SU-DHL-6 (cell line): ENCODE data around the gene LUZP1.

Experiments
- H2AFZ ChIP-seq: fragments of 200-600 bp; sonication (generic); 2 replicates; pipeline ENCODE4 v1.6.1; 2014; ENCODE audit warnings: low read depth, mild to moderate bottlenecking, moderate library complexity, mixed read lengths, antibody characterized with exemption, low read length; ENCODE audit not compliant: severe bottlenecking
- H3F3A ChIP-seq: fragments of 200-600 bp; shearing (Covaris generic); 2 replicates; pipeline ENCODE4 v1.6.0; 2016; ENCODE audit warnings: antibody characterized with exemption, mild to moderate bottlenecking; ENCODE audit not compliant: insufficient read depth
- H3K27ac ChIP-seq: fragments of 200-600 bp; sonication (generic); 2 replicates; pipeline ENCODE4 v1.5.1; 2016; ENCODE audit warnings: low read depth, mild to moderate bottlenecking, low read length, moderate library complexity, mixed read lengths
- H3K27me3 ChIP-seq: fragments of 200-600 bp; sonication (generic), shearing (Covaris generic); 2 replicates; pipeline ENCODE4 v1.6.0; 2014; ENCODE audit warnings: mild to moderate bottlenecking, low read length
- H3K36me3 ChIP-seq: fragments of 200-600 bp; sonication (generic); 2 replicates; pipeline ENCODE4 v1.6.1; 2014; ENCODE audit warnings: mild to moderate bottlenecking, low read length, mixed read lengths
- H3K4me2 ChIP-seq: fragments of 300-600, 200-600 bp; shearing (Covaris generic), sonication (generic); 2 replicates; pipeline ENCODE4 v1.6.0; 2014; ENCODE audit warnings: low read length, low read depth, mild to moderate bottlenecking; ENCODE audit not compliant: poor library complexity, severe bottlenecking
- H3K4me3 ChIP-seq: fragments of 200-600 bp; sonication (generic); 2 replicates; pipeline ENCODE4 v1.5.1; 2014; ENCODE audit warnings: antibody characterized with exemption, low read length, mild to moderate bottlenecking, mixed read lengths; ENCODE audit not compliant: insufficient read depth, poor library complexity, severe bottlenecking
- H3K79me2 ChIP-seq: fragments of 200-600 bp; sonication (generic); 2 replicates; pipeline ENCODE4 v1.6.1; 2014; ENCODE audit warnings: mild to moderate bottlenecking, low read length, moderate library complexity; ENCODE audit not compliant: insufficient read depth
- H3K9ac ChIP-seq: fragments of 200-600 bp; sonication (generic); 2 replicates; pipeline ENCODE4 v1.7.0; 2014; ENCODE audit warnings: mild to moderate bottlenecking, low read length
- H3K9me2 ChIP-seq: fragments of 200-600 bp; sonication (generic); replicated peaks from 2 replicates; pipeline ENCODE4 v1.6.1; 2014; ENCODE audit warnings: low read length; ENCODE audit not compliant: insufficient read depth
- H3K9me3 ChIP-seq: fragments of 200-600 bp; sonication (generic); 2 replicates; pipeline ENCODE4 v1.6.1; 2014; ENCODE audit warnings: low read length, mixed read lengths; ENCODE audit not compliant: insufficient read depth
- H4K20me1 ChIP-seq: fragments of 200-600 bp; sonication (generic); 2 replicates; pipeline ENCODE4 v1.6.1; 2014; ENCODE audit warnings: low read depth, mild to moderate bottlenecking, antibody characterized with exemption, low read length, moderate library complexity, mixed read lengths
- CTCF ChIP-seq: fragments of 200-600 bp; sonication (generic); IDR thresholded peaks from one replicate; pipeline ENCODE4 v1.5.1; 2017; ENCODE audit warnings: antibody characterized with exemption, mild to moderate bottlenecking, low read length, moderate library complexity; ENCODE audit not compliant: insufficient read depth, poor library complexity, severe bottlenecking
- EZH2phosphoT487 ChIP-seq: fragments of 200-600 bp; sonication (generic), shearing (Covaris generic); conservative IDR thresholded peaks from 2 replicates; pipeline ENCODE4 v1.6.1; 2018; ENCODE audit warnings: mild to moderate bottlenecking, antibody characterized with exemption, low read length, moderate library complexity, mixed read lengths

Gene LUZP1

DNA sequence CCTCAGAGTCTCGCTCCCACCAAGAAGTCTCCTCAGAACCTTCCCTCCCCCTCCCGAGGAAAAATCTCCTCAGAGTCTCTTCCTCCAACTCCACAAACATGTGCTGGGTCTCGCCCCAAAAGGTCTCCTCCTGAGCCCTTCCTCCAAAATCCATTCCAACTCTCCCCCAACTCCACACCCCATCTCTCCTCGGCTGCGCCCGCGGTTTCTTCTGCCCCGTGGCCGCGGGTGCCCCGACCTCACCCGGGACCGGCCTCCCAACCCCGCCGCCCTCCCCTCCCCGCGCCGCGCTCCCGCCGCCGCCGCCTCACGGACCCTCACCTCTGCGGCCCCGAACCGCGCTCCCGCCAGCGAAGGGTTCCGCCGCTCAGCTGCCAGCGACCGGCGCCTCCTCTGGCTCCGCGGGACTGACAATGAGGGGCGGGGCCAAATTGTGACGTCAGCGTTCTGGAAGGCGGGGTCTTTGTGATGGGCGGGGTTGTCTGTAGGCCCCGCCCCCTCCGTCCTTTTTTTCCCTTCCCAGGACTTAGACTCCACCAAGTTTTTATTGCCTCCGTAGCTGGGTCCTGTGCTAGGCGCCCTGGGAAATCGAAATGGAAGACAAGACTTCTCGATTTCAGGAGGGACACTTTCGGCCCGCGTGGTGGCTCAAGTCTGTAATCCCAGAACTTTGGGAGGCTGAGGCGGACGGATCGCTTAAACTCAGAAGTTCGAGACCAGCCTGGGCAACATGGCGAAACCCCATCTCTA is at the start of gene LUZP1:
Gene LUZP1 (minus strand): TSS at position 412 of the 750 bp plus-strand sequence.
- Histone ChIP-seq H2AFZ (peak within 1 kb of the TSS; percentile 99), H3K4me2 (peak within 1 kb of the TSS; percentile 86), H3K4me3 (peak within 1 kb of the TSS; percentile 73), H3K36me3 (no peaks in the 10 kb centered on the region), H3K27ac (no peak within 1 kb of the TSS), H3K27me3 (no peaks in the 10 kb centered on the region), H3F3A (no peaks in the 10 kb centered on the region), H3K79me2 (no peaks in the 10 kb centered on the region), H4K20me1 (0 out of 2 replicates have a peak, but pooled peaks cover 2% of the 10 kb centered on the region), H3K9me2 (no peaks in the 10 kb centered on the region), H3K9ac (peak within 1 kb of the TSS; percentile 77), H3K9me3 (no peaks in the 10 kb centered on the region)
- TF ChIP-seq EZH2phosphoT487 (no peak), CTCF (no peak)

DNA sequence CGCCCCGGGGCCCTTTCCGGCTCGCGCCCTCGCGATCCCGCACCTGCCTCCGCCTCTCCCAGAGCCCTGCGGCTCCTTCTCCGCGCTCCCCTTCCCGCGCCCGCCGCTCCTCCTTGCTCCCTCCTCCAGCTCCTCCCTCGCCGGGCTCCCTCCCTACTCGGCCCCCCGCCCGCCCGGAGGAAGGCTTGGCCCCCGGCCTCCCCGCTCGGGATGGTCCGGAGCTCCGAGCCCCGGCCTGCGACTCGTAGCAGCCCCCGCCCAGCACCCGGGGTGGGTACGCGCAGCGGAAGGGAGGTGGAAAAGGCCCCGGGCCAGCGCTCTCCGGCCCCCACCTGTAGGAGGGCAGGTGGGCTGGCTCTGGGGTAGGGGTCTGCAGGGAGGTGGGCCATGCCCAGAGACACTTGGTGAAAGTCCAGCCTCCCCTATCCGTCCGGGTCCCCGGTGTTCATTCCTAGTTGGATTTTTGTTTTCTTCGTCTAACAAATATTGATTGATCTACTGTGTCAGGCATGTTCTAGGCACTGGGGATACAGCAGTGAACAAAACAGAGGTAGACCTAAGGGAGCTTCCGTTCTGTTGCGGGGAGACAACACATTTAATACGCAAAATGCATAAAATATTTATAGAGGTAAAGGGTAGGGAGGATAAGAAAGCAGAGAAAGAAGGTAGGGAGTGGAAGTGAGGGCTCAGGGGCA is 48.9 kb upstream of the LUZP1 start, which contains the start of gene HTR1D:
Gene HTR1D (minus strand): TSS at position 82 of the 695 bp plus-strand sequence. CDS start 23,283 bp downstream, outside the sequence.
- H3K27ac ChIP-seq, result no peak within 1 kb of the TSS

GRCh38 chr1:23216771-23217420 is 48.2 kb upstream of the LUZP1 start:
- Histone ChIP-seq H3K9ac (no peak overlapping the region), H3F3A (no peaks in the 10 kb centered on the region)

More for the DNA sequence above, 48.9 kb upstream of the LUZP1 start, which contains the start of gene HTR1D:
- no peaks in the 10 kb centered on the region for H3K9me2 ChIP-seq
- H3F3A ChIP-seq, result no peaks in the 10 kb centered on the region
- no peaks in the 10 kb centered on the region for H3K9me3 ChIP-seq
- H3K4me2 ChIP-seq, result peak within 1 kb of the TSS; percentile 17
- H3K36me3 ChIP-seq, result no peaks in the 10 kb centered on the region
- no peaks in the 10 kb centered on the region for H4K20me1 ChIP-seq
- H3K9ac ChIP-seq, result no peak within 1 kb of the TSS
- no peak within 1 kb of the TSS for H2AFZ ChIP-seq
- no peak for TF ChIP-seq EZH2phosphoT487
- no peak for TF ChIP-seq CTCF
- H3K27me3 ChIP-seq, result no peaks in the 10 kb centered on the region
- no peak within 1 kb of the TSS for H3K4me3 ChIP-seq
- no peaks in the 10 kb centered on the region for H3K79me2 ChIP-seq

More at GRCh38 chr1:23216771-23217420, 48.2 kb upstream of the LUZP1 start:
- no peak overlapping the region for H3K27ac ChIP-seq
- H3K9me2 ChIP-seq, result no peaks in the 10 kb centered on the region
- no peak overlapping the region for H2AFZ ChIP-seq
- no peaks in the 10 kb centered on the region for H4K20me1 ChIP-seq
- no peak overlapping the region for H3K4me3 ChIP-seq
- H3K79me2 ChIP-seq, result no peaks in the 10 kb centered on the region
- TF ChIP-seq CTCF, result peak; percentile 66
- no peak for TF ChIP-seq EZH2phosphoT487
- H3K27me3 ChIP-seq, result no peaks in the 10 kb centered on the region
- no peaks in the 10 kb centered on the region for H3K36me3 ChIP-seq
- H3K9me3 ChIP-seq, result no peaks in the 10 kb centered on the region
- H3K4me2 ChIP-seq, result peak overlapping the region; percentile 17
